AG20443 (cell line): ENCODE measurements around the gene ARL2.
"Not testable (repeated sequence)": the region's sequence is repeated elsewhere in the genome, so short reads cannot be mapped to it uniquely, and the experiment has no call there.

Experiments used
- DNase-seq: peaks from one replicate; pipeline ENCODE4 v3.0.0; 2012; ENCODE audit warnings: low spot score, mixed read lengths

The ARL2 gene

DNA sequence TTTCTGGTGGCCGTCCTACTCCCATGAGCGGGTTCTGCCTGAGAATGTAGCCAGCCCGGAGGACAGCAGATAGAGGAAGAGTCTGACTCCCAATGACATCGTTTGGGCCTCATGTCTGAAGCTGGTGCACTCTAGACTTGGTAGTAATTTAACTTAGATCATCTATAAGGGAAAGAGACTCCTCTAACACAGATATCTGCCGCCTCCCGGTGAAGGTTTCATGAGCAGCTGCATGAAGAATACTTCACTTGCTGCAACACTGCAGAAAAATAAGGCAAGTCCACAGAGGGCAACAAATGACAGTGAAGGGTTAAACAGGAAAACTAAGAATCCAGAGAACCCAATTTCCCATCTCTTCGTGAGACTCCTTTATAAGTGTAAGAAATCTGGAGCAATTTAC lies 5.9 kb upstream of the ARL2 start:
- DNase-seq, result no peak

DNA sequence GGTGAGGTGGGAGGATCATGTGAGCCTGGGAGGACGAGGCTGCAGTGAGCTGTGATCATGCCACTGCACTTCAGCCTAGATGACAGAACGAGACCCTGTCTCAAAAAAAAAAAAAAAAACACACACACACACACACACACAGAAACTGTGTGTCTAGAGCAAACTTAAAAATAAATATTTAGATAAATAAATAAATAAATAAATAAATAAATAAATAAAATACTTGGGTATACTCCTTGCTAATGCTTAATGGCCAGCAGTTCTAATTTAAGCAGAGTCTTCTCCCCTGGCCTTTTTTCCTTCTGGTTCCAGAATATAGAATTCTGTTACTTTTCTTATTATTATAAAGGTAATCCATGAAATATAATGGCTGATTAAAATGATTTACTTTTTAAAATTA lies 5.1 kb upstream of the ARL2 start:
- no peak for DNase-seq

DNA sequence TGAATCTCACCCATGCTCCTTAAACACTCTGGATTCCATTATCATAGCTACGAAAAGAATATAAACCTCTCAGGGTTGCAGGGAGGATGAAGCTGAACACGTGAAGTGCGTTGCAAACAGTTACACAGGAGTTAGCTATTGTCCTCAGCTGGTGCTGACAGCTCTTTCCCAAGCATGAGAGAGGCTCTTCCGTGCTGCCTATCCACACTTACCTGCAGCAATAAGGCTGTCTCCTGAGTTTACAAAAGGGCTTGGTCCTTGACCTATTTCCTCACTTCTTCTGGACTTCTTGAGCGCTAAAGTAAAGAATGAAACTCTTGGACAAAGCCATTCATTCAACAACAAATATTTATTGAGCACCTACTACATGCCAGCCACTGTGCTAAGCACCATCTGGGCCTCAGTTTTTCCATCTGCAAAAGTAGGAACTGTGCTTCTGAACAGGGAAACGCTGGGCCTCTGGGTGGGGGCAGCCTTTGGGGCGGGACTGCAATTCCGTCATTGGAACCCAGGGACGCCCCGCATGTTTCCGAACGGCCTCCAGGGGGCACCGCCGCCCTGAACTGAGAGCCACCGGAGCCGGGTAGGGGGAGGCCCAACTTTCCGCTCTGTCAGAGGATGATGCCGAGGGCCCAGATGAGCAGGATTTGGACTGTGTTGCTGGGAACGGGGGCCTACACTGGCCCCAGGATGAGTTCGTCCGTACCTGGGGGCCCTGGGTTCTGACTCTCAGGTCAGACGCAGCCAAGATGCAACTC lies 651 bp upstream of the ARL2 start:
- DNase-seq, result peak; percentile 96

DNA sequence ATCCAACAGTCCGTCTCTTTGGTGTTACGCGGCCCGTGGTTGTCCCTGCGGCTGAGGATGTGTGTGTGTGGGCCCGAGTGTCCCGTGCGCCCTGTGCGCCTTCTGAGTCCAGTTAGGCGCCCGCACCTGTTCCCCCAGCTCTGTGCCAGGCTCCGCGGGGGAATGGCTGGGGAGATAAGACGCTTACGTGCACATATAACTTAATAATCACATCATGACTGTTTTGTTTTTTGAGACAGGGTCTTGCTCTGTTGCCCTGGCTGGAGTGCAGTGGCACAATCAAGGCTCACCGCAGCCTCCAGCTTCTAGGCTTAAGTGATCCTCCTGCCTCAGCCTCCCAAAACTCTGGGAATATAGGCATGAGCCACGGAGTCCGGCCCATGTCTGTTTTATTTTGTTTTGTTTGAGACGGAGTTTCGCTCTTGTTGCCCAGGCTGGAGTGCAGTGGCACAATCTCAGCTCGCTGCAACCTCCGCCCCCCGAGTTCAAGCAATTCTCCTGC lies 817 bp downstream of the ARL2 start:
- no peak for DNase-seq

DNA sequence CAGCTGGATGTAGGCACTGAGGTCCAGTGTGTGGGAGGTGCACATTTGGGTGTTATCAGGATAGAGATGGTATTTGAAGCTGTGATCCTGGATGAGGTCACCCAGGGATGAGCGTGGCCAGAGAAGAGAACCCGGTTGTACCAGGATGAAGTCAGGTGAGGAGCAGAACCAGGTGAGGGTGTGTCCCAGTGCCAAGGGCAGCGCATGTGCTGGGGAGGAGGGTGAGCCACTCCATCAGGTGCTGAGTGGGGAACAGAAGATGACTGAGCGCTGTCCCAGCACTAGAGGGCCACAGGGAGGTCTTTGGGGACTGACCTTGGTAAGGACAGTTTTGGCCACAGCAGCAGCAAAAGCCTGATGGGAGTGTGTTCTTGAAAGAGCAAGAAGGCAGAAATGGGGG lies 2.7 kb downstream of the ARL2 start:
- DNase-seq, result no peak

DNA sequence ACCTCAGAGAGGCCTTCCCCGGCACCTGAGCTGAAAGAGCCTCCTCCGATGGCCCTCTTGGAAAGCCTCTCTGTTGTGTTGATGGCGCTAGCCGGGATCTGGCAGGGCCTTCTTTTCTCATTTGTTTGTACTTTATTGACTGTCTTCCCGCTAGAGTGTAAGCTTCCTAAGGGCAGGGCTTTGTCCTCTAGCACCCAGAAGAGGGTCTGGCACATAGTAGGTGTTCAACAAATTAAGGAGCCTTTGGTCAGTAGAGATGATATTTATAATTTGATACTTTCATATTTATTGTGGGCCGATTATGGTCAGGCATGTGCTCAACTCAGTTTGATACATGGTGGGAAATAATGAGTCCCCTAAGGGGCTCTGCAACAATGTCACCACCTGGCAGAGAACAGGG lies 4.0 kb downstream of the ARL2 start:
- no peak for DNase-seq

DNA sequence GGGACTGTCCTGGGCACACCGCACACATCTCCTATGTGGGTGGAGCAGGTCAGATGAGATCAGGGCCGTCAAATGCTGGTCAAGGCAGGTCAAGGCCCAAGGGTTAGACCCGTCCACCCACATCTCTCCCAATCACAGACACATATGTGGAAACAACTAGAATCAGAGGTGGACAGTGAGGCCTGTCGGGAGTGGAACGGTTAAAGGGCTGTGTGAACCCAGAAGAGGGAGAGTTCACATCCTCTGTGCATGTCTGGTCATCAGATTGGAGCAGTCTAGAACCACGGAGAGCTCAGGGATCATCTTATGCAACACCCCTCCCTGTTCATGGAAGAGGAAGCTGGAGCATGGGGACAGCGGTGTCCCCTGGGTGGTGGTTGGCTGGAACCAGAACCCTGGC lies 5.9 kb downstream of the ARL2 start:
- DNase-seq, result no peak

DNA sequence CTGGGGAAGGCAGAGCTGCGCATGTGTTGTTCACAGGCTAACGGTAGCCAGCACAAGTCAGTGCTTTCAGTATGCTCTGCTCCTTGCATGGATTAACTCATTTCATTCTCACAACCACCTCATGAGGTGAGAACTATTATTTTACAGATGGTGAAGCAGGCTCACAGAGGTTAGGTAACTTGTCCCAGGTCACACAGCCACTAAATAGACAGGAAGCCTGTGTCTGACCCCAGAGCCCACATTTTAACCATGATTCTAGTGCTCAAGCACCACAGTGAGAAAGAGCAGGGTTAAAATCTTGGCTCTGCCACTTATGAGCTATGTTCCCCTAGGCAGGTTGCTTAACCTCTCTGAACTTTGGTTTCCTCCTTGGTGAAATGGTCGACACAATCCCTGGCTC lies 7.0 kb downstream of the ARL2 start:
- no peak for DNase-seq

DNA sequence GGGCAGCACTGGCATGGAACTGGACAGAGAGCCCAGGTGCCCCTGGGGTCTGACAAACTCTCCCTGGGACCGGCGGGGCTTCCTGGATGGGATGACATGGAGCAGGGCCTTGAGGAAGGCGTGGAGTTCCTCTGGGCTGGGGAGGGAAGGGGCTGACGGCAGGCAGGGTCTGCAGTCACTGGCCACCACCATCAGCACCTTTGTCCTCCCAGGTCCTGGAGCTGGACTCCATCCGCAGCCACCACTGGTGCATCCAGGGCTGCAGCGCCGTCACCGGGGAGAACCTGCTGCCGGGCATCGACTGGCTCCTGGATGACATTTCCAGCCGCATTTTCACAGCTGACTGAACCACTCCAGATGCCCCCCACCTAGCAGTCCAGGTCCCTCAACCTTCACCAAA lies 7.5 kb downstream of the ARL2 start:
- DNase-seq, result no peak

DNA sequence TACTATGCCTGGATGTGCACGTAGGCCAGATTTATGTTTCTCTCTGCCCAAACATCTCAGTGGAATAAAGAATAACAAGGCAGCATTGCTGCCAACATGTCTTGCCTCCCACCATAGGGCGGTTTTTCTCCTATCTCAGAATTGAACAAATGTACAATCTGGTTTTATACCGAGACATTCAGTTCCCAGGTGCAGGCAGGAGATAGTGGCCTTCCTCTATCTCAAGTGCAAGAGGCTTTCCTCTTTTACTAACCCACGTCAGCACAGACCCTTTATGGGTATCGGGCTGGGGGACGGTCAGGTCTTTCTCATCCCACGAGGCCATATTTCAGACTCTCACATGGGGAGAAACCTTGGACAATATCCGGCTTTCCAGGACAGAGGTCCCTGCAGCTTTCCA lies 9.5 kb downstream of the ARL2 start:
- DNase-seq, result not testable (repeated sequence)

DNA sequence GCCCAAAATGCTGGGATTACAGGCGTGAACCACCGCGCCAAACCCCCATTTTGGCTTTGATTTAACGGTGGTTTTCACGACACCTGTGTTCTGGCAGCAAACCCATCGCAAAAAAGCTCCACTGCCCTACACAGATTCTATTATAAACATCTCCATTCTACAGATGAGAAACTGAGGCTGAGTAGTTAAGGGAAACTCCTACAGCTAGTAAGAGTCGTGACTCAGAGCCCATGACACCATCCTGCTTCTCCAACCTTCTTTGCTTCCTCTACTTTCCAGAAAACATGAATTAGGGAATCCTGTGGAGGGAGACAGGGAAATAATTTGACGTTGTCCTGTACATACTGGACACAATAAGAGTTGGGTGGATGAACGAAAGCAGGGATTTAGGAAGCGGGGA lies 12.8 kb downstream of the ARL2 start:
- DNase-seq, result no peak

DNA sequence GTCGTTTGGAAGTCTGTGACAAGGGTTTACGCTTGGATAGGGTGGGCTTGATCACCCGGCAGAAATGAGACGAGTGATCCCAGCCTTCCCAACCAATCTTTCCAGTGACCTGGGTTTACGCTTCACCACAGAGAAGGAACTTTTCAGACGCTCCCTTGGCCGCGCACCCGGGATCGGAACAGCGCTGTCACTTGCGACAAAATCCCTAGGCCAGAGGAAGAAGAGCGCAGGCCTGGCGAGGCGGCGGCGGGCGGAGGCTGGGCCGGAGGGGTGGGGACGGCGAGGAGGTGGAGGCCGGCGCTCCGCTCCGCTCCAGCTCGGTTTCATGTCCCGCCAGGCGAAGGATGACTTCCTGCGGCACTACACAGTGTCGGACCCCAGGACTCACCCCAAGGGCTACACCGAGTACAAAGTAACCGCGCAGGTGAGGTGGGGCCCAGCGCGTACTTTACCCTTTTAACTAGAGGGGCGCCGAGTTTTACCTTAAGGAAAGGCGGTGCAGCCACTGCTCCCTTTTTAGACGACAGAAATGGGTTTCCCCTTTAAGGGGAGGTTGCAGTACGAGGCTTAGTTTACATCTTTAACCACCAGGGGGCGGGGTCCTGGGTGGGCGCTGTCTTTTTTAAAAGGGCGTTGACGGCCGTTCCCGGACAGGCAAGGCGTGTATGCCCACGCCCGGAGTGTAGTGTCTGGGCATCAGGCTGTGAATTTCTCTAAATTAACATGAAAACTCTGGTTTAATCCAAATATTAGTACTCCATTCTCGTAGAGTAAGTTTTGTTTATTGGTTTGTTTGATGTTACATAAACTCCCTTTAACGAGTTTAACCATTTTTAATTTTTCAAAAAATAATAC lies 13.5 kb downstream of the ARL2 start, which contains the start of gene SNX15:
SNX15 (plus strand) TSS at position 227 of the 855 bp plus-strand sequence; CDS start at position 326, 99 bp downstream.
- peak; percentile 95 for DNase-seq

DNA sequence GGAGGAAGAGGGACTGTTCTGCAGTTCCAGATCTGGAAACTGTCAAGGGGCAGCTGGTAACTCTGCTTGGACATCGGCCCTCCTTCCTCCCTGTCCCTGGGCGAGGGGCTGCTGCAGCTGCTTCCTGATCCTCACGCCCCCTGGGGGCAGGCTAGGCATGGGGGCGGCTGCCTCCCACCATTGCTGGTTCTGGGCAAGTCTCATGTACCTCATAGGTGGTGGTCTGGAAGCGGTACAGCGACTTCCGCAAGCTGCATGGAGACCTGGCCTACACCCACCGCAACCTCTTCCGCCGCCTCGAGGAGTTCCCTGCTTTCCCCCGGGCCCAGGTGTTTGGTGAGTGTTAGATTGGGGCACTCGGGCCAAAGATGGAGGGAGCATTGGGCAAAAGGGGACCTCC lies 18.3 kb downstream of the ARL2 start:
- no peak for DNase-seq

DNA sequence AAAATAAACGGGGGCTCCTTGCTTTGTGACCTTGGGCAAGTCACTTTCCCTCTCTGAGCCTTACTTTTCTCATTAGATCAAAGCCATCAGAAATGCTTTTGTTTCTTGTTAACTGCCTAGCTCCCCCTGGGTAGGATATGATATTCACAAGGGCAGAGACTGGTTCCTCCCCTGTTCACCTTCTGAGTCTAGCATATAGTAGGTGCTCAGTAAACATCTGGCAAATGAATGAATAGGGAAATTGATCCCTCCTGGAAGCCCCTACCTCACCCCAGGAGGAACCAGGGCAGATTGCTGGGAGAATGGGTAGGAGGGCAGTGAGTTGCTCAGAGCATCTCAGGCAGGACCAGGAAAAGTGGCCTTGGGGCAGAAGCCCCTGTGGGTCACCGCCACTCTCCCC lies 20.5 kb downstream of the ARL2 start:
- DNase-seq, result no peak

DNA sequence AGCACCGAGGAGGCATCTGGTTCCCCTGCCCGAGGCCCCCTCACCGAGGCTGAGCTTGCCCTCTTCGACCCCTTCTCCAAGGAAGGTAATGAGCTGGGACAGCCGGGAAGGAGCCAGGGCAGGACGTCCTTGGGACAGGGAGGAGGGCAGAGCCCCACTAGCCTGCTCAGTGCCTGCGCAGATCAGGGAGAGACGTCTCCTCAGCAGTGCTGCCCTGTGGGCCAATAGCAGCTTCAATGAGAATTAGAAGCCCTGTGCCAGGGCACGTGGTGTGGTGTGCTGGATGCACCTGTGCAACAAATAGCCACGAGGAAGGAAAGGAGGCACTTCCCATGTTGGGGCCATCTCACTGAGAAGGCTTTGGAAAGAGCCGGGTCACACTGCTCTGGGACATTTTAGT lies 21.6 kb downstream of the ARL2 start:
- no peak for DNase-seq

DNA sequence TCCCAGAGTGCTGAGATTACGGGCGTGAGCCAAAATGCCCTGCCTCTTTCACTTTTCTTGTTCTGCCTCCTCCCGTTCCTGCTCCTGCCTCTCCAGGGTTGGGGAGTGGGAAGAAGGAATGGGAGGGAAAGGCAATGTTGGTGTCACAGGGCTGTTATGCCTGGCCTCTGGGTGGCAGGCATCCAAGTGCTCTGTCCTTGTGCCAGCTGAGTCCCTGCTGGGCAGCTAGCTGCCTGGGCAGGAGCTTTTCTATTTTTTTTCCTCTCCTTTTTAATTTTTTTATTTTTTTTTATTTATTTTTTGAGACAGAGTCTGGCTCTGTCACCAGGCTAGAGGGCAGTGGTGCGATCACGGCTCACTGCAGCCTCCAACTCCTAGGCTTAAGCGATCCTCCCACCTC lies 23.0 kb downstream of the ARL2 start:
- no peak for DNase-seq

DNA sequence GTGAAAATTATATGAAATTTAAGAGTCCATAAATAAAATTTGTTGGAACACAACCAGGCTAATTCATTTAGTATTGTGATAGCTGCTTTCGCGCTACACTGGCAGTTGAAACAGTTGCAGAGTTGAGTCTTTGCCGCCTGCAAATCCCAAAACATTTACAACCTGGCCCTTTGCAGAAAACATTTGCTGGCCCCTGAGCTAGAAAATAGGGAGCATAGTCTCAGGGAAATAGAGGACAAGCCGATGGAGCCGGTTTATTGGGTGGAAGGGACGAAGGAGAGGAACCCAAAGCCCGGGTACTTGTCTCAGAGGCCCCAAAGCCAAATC lies 26.5 kb downstream of the ARL2 start:
- DNase-seq, result no peak

DNA sequence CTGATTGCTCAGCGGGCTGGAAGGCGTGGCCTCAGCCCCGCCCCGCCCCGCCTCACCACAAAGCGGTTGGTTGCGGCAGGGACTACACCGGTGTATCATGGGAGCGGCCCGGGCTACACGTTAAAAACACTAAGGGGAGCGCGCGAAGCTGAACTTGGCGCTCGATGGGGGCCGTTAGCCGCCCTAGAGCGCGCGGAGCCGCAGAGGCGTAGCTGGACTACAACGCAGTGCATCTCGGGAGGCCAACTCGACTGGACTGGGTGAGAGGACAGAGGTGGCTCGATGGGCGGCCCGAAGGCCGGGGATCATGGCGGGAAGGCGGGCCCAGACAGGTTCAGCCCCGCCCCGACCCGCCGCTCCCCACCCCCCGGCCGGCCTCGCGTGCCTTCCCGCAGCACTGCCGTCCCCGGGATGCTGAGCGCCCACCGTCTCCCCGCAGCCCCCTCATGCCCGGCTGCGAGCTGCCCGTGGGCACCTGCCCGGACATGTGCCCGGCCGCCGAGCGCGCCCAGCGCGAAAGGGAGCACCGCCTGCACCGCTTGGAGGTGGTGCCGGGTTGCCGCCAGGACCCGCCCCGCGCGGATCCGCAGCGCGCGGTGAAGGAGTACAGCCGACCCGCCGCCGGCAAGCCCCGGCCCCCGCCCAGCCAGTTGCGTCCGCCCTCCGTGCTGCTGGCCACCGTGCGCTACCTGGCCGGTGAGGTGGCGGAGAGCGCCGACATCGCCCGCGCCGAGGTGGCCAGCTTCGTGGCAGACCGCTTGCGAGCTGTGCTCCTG lies 27.1 kb downstream of the ARL2 start, which contains the start of gene SAC3D1:
SAC3D1 (plus strand) TSS at position 364 of the 776 bp plus-strand sequence; CDS start at position 447, 83 bp downstream.
- DNase-seq, result peak; percentile 95

DNA sequence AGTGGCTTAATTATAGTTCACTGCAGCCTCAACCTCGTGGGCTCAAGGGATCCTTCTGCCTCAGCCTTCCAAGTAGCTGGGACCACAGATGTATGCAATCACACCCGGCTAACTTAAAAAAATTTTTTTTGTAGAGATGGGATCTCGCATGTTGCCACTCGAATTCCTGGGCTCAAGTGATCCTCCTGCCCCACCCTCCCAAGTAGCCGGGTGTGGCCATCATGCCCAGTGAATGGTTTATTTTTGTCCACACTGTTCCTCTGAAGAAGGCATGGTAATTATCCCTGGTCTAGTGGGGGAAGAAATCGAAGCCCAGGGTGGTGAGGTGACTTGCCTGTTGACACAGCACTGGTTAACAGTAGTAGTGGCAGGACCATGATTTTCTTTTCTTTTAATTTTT lies 28.9 kb downstream of the ARL2 start:
- DNase-seq, result no peak

DNA sequence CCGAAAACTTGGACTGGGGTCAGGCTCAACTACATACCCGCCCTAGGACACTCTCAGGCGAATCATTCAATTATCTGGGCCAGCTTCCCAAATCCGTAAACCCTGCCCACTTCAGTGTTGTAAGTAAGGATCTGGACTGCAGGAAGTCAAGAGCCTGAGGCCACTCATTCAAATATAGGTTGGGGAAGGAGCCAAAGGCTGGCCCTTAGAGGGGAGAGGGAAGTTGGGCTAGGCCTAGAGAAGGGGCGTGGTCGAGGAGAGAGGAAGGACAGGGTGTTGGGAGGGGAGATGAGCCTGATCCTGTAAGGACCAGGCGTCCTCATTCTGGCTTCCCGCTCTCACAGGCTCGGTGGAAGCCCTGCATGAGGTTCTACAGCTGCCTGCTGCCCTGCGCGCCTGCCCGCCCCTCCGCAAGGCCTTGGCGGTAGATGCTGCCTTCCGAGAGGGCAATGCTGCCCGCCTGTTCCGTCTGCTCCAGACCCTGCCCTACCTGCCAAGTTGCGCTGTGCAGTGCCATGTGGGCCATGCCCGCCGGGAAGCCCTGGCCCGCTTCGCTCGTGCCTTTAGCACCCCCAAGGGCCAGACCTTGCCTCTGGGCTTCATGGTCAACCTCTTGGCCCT lies 30.0 kb downstream of the ARL2 start:
- DNase-seq, result peak; percentile 68

DNA sequence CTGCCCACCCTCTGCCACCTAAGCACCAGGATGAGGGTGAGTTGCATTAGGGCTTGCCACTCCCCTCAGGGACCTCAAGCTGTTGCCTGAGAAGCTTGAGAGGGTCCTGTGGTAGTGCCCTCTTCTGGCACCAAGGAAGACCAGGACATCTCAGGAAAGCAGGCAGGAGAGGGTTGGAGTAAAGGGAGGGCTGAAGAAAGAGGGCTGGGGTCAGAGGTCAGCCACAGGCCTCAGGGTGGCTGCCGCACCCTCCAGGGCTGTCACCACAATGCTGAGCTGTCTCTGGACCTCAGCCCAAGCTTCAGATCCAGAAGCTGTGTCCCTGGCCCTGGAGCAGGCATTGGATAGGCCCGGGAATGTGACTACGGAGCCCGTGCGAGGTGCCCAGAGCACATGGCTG lies 31.1 kb downstream of the ARL2 start:
- no peak for DNase-seq

DNA sequence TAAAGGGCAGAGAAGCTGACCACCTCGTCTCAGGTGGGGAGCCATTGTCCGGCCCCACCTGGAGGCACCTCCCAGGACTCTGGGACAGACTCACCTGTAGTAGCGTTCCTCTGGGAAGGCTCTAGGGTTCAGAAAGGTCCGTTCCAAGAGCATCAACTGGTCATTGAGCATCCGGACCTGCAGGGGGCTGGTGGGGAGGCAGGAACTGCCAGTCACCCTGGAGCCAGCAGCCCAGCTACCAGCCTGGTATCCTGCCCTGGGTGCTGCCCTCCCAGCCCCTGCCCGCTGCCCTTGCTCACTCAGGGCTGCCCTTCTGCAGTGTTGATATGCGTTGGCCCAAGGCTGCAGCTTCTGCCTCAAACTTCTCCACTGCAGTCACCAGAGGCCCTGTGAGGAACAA lies 31.8 kb downstream of the ARL2 start:
- DNase-seq, result no peak
